SK-N-SH (cell line): ENCODE measurements around the gene TAS2R13.

Experiments
- CTCF ChIP-seq: fragments of 200-600 bp; sonication (generic); IDR thresholded peaks from 2 replicates; pipeline ENCODE4 v1.6.1; 2017; ENCODE audit warnings: antibody characterized with exemption, mild to moderate bottlenecking, moderate library complexity
- EP300 ChIP-seq, 2 experiments: IDR thresholded peaks; 2 replicates each; pipeline versions ENCODE4 v1.4.0 to v1.6.1; 2012; ENCODE audit warnings: borderline replicate concordance in 1 of 2, low read depth in 1 of 2, low read length in 1 of 2
- EZH2phosphoT487 ChIP-seq: fragments of 200-600 bp; sonication (generic); IDR thresholded peaks from 2 replicates; pipeline ENCODE4 v1.6.1; 2017; ENCODE audit warnings: low read depth, mixed run types, mild to moderate bottlenecking, antibody characterized with exemption, moderate library complexity, borderline replicate concordance
- FOXM1 ChIP-seq: IDR thresholded peaks from 2 replicates; pipeline ENCODE4 v1.4.0; 2012; ENCODE audit warnings: low read depth, mild to moderate bottlenecking
- GABPA ChIP-seq: IDR thresholded peaks from 2 replicates; pipeline ENCODE4 v1.4.0; 2012; ENCODE audit warnings: low read depth, mild to moderate bottlenecking
- JUND ChIP-seq: IDR thresholded peaks from 2 replicates; pipeline ENCODE4 v1.4.0; 2012
- POLR2AphosphoS5 ChIP-seq: IDR thresholded peaks from 2 replicates; pipeline ENCODE4 v1.6.1; 2012; ENCODE audit warnings: low read depth, low read length
- RCOR1 ChIP-seq: fragments of 150-350 bp; IDR thresholded peaks from 2 replicates; pipeline ENCODE4 v1.6.1; 2017; ENCODE audit warnings: antibody characterized with exemption, low read length
- SIN3A ChIP-seq: IDR thresholded peaks from 2 replicates; pipeline ENCODE4 v1.6.1; 2012; ENCODE audit warnings: low read depth, mild to moderate bottlenecking, low read length, moderate library complexity, borderline replicate concordance
- TF ChIP-seq, protein P1 (sequence below): fragments of 150-350 bp; IDR thresholded peaks from 2 replicates; pipeline ENCODE4 v1.6.1; 2017; ENCODE audit warnings: antibody characterized with exemption, low read length, low read depth, borderline replicate concordance

GRCh38 chr12:10939163-10939562 is 29.8 kb upstream of the TAS2R13 start, which contains the start of gene TAS2R14:
- no peak for TF ChIP-seq CTCF
- no peak for TF ChIP-seq POLR2AphosphoS5
- TF ChIP-seq JUND, result no peak
- TF ChIP-seq FOXM1, result no peak
- TF ChIP-seq EZH2phosphoT487, result no peak
- no peak for TF ChIP-seq SIN3A
- TF ChIP-seq GABPA, result no peak
- TF ChIP-seq EP300 (IDR thresholded peaks at IDR 0.05; ENCODE audit: borderline replicate concordance in 1 of 2, low read depth in 1 of 2, low read length in 1 of 2), result no peak
- TF ChIP-seq, protein P1, sequence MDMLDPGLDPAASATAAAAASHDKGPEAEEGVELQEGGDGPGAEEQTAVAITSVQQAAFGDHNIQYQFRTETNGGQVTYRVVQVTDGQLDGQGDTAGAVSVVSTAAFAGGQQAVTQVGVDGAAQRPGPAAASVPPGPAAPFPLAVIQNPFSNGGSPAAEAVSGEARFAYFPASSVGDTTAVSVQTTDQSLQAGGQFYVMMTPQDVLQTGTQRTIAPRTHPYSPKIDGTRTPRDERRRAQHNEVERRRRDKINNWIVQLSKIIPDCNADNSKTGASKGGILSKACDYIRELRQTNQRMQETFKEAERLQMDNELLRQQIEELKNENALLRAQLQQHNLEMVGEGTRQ, result no peak
- no peak for TF ChIP-seq RCOR1
